ENCODE measurements around the gene STX2. TPM values are rescaled to one million over a fixed set of nuclear protein-coding genes. Genes with fewer than 3 reads are reported as not detected.
A peak's percentile ranks its signal among the peaks of the same experiment; 100 is the strongest.
"Not testable (repeated sequence)": the region's sequence is repeated elsewhere in the genome, so short reads cannot be mapped to it uniquely, and the experiment has no call there.

STX2 gene
- polyA plus RNA-seq, 4 donors = 0.45 to 10.0 (median 4.5) TPM

DNA sequence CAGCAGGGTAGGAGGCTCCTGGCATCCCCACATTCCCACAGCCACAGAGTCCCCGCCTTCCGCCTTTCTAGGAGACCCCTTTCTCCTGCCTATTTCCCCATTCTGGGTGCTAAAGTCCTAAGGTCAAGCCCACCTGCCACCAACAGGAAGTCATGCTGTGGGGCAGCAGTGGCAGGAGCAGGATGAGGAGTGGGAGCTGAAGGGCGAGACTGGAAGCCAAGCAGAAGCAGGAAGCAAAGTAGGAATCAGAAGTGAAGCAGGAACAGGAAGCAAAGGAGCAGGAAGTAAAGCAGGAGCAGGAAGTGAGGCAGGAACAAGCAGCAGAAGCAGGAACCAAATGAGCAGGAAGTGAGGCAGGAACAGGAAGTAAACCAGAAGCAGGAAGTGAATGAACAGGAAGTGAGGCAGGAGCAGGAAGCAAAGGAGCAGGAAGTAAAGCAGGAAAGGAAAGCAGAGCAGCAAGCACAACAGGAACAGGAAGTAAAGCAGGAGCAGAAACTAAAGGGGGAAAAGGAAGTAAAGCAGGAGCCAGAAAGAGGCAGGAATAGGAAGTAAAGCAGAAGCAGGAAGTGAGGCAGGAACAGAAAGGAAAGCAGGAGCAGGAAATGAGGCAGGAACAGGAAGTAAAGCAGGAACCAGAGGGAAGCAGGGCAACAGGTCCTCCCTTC is 84.7 kb downstream of the STX2 start:
- H3K9me3 ChIP-seq (ENCODE audit: control insufficient read depth in 2 of 2, insufficient read depth in 1 of 2, low read depth in 1 of 2, low read length in 1 of 2) = peaks cover 0 to 6% of the 10 kb centered on the region in 2 donors
- no peaks in the 10 kb centered on the region for H3K36me3 ChIP-seq (ENCODE audit: control insufficient read depth in 3 of 3, insufficient read depth in 2 of 3, low read depth in 1 of 3, low read length in 3 of 3)
- no peak overlapping the region for H3K4me3 ChIP-seq (ENCODE audit: low read depth in 1 of 3, low read length in 3 of 3)
- FAIRE-seq = no peak
- WGBS, 3 donors = 88 to 91% (median 88%) methylated on average over 3 of the region's 3 CpGs
- no peaks in the 10 kb centered on the region for H3K4me1 ChIP-seq (ENCODE audit: control insufficient read depth in 3 of 3, insufficient read depth in 2 of 3, low read depth in 1 of 3, low read length in 2 of 3)
- no peak for DNase-seq
- H3K27ac ChIP-seq (ENCODE audit: low read depth in 1 of 3, low read length in 2 of 3) = no peak overlapping the region
- peaks cover 0 to 2% (median 0%) of the 10 kb centered on the region in 3 donors for H3K27me3 ChIP-seq (ENCODE audit: control insufficient read depth in 3 of 3, insufficient read depth in 3 of 3, low read length in 3 of 3)

DNA sequence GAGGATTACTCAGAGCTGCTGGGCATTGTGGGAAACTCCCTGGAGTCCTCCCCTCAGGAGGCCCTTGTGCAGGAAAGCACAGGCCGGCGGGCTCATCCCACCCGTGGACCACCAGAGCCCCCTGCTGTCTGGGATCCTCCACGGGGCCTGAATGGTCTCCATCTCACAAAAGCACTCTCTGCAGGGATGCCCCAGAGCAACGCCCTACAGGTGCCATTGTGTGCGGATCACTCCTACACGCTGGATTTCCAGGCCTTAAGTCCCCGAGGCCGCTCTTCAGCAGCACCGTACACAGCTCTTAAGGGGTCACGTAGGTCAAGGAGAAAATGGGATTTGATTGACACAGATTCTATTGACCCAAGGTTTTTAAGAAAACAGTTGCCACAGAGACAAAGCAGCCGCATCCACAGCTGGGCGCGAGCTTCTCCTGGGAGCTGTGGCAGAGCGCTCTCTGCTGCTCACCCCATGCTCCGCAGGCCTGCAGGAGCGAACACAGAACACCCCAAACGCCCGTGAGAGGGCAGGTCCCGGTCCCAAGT is 86.3 kb downstream of the STX2 start:
- FAIRE-seq (no peak), DNase-seq (no peak)
- Histone ChIP-seq H3K4me3 (ENCODE audit: low read depth in 1 of 3, low read length in 3 of 3) (no peak overlapping the region), H3K27me3 (ENCODE audit: control insufficient read depth in 3 of 3, insufficient read depth in 3 of 3, low read length in 3 of 3) (peaks cover 0 to 2% (median 0%) of the 10 kb centered on the region in 3 donors), H3K36me3 (ENCODE audit: control insufficient read depth in 3 of 3, insufficient read depth in 2 of 3, low read depth in 1 of 3, low read length in 3 of 3) (no peaks in the 10 kb centered on the region), H3K4me1 (ENCODE audit: control insufficient read depth in 3 of 3, insufficient read depth in 2 of 3, low read depth in 1 of 3, low read length in 2 of 3) (no peaks in the 10 kb centered on the region), H3K9me3 (ENCODE audit: control insufficient read depth in 2 of 2, insufficient read depth in 1 of 2, low read depth in 1 of 2, low read length in 1 of 2) (peaks cover 0 to 6% of the 10 kb centered on the region in 2 donors), H3K27ac (ENCODE audit: low read depth in 1 of 3, low read length in 2 of 3) (no peak overlapping the region)
- 34 to 51% (median 48%) methylated on average over 20 of the region's 20 CpGs for WGBS, 3 donors

DNA sequence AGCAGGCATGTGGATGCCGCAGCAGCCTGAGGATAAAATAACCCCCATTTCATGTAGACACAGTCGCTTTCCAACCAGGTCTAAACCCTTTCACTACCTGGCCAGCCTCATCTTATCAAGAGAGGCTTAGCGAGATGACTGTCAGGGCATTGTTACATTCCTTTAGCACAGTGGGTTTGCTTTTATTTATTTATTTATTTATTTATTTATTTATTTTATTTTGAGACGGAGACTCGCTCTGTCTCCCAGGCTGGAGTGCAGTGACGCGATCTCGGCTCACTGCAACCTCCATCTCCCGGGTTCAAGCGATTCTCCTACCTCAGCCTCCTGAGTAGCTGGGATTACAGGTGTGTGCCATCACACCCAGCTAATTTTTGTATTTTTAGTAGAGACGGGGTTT is 87.0 kb downstream of the STX2 start:
- not testable (repeated sequence) for H3K27ac ChIP-seq (ENCODE audit: low read depth in 1 of 3, low read length in 2 of 3); DNase-seq; H3K27me3 ChIP-seq (ENCODE audit: control insufficient read depth in 3 of 3, insufficient read depth in 3 of 3, low read length in 3 of 3); H3K4me1 ChIP-seq (ENCODE audit: control insufficient read depth in 3 of 3, insufficient read depth in 2 of 3, low read depth in 1 of 3, low read length in 2 of 3); H3K4me3 ChIP-seq (ENCODE audit: low read depth in 1 of 3, low read length in 3 of 3); FAIRE-seq; H3K9me3 ChIP-seq (ENCODE audit: control insufficient read depth in 2 of 2, insufficient read depth in 1 of 2, low read depth in 1 of 2, low read length in 1 of 2); H3K36me3 ChIP-seq (ENCODE audit: control insufficient read depth in 3 of 3, insufficient read depth in 2 of 3, low read depth in 1 of 3, low read length in 3 of 3)
- WGBS, 3 donors = 82 to 89% (median 83%) methylated on average over 11 of the region's 11 CpGs

DNA sequence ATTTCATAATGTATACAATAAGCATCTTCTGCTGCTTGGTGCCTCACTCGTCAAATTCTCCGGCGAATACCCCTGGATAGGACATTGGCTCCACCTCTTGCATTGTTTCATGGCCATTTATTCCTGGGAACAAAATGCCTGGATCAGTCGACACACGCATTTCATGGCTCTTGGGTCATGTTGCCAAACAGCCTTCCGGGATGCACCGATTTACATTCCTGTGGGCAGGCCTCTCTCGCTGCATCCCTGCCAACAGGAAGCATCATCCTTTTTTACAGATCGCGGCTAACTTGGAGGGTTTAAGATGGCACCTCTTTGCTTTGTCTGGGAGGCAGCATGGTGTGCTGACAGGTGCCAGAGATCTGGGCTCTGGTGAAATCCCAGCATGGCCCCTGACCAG is 90.3 kb downstream of the STX2 start:
- FAIRE-seq (no peak), DNase-seq (no peak)
- 64 to 71% (median 64%) methylated on average over 10 of the region's 10 CpGs for WGBS, 3 donors

DNA sequence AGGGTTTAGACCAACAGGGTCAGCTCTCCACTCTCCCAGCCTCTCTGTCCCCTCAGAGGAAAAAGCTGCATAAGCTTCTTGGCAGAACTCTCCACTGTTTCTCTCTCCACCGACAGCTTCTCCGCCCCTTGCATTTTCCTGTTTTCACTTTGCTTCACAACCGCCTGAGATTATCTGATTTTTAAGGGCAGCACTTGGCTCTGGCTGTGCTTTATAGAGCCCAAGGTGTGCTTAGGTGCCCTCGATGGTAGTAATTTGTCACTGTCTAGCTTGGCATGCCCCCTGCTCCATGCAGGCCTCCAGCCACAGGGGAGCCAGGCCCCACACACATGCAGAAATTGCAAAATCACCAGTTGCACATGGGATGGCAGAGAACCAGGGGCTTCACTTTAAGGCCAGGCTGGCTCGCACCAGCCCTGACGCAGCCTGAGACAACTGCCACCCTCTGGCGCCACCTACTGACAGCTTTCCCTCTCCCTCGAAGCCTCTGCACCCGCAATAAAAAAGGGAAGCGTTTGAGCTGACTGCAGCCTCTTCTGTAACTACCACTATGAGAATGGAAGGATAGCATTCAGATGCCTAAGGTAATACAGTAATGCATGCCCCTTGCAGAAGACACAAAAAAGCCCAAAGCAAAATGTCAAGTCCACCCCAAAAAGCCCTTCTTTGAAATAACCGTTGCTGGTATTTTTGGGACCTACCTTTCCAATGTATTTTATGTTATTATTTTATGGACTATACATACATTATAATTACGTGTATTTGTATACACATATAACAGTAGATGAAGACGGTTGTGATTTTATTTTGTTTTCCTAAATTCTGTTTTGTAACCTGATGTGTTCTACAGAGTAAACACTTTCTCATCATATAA is 90.9 kb downstream of the STX2 start:
- peaks cover 0 to 2% (median 0%) of the 10 kb centered on the region in 3 donors for H3K27me3 ChIP-seq (ENCODE audit: control insufficient read depth in 3 of 3, insufficient read depth in 3 of 3, low read length in 3 of 3)
- FAIRE-seq = no peak

More for the DNA sequence above, 90.3 kb downstream of the STX2 start:
- Histone ChIP-seq H3K9me3 (ENCODE audit: control insufficient read depth in 2 of 2, insufficient read depth in 1 of 2, low read depth in 1 of 2, low read length in 1 of 2) (no peaks in the 10 kb centered on the region), H3K27me3 (ENCODE audit: control insufficient read depth in 3 of 3, insufficient read depth in 3 of 3, low read length in 3 of 3) (peaks cover 0 to 2% (median 0%) of the 10 kb centered on the region in 3 donors), H3K4me3 (ENCODE audit: low read depth in 1 of 3, low read length in 3 of 3) (no peak overlapping the region), H3K4me1 (ENCODE audit: control insufficient read depth in 3 of 3, insufficient read depth in 2 of 3, low read depth in 1 of 3, low read length in 2 of 3) (no peaks in the 10 kb centered on the region), H3K27ac (ENCODE audit: low read depth in 1 of 3, low read length in 2 of 3) (no peak overlapping the region), H3K36me3 (ENCODE audit: control insufficient read depth in 3 of 3, insufficient read depth in 2 of 3, low read depth in 1 of 3, low read length in 3 of 3) (no peaks in the 10 kb centered on the region)

DNA sequence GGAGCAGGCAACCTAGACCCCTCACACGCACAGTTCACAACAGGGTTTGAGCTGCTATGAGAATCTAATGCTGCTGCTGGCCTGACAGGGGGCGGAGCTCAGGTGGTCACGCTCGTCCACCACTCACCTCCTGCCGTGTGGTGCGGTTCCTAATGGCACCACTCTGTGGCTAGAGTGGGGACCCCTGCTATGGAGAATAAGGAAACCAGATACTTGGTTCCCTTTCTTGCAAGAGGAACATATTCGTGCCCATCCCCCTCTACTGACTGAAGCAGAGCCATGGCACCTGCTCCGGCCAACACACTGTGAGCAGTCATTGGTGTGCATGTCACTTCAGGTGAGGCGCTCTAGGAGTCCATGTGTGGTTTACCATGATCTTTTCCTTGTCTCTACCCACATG is 92.5 kb downstream of the STX2 start:
- DNase-seq (no peak), FAIRE-seq (no peak)
- H3K4me1 ChIP-seq (ENCODE audit: control insufficient read depth in 3 of 3, insufficient read depth in 2 of 3, low read depth in 1 of 3, low read length in 2 of 3) = no peaks in the 10 kb centered on the region
- 65 to 81% (median 73%) methylated on average over 9 of the region's 9 CpGs for WGBS, 3 donors
- H3K9me3 ChIP-seq (ENCODE audit: control insufficient read depth in 2 of 2, insufficient read depth in 1 of 2, low read depth in 1 of 2, low read length in 1 of 2) = no peaks in the 10 kb centered on the region
- no peaks in the 10 kb centered on the region for H3K36me3 ChIP-seq (ENCODE audit: control insufficient read depth in 3 of 3, insufficient read depth in 2 of 3, low read depth in 1 of 3, low read length in 3 of 3)
- H3K27ac ChIP-seq (ENCODE audit: low read depth in 1 of 3, low read length in 2 of 3) = no peak overlapping the region
- no peak overlapping the region for H3K4me3 ChIP-seq (ENCODE audit: low read depth in 1 of 3, low read length in 3 of 3)
- H3K27me3 ChIP-seq (ENCODE audit: control insufficient read depth in 3 of 3, insufficient read depth in 3 of 3, low read length in 3 of 3) = no peaks in the 10 kb centered on the region

More for the DNA sequence above, 90.9 kb downstream of the STX2 start:
- H3K4me1 ChIP-seq (ENCODE audit: control insufficient read depth in 3 of 3, insufficient read depth in 2 of 3, low read depth in 1 of 3, low read length in 2 of 3) = no peaks in the 10 kb centered on the region
- peak; percentile 64 to 79 for DNase-seq
- no peaks in the 10 kb centered on the region for H3K9me3 ChIP-seq (ENCODE audit: control insufficient read depth in 2 of 2, insufficient read depth in 1 of 2, low read depth in 1 of 2, low read length in 1 of 2)
- H3K27ac ChIP-seq (ENCODE audit: low read depth in 1 of 3, low read length in 2 of 3) = no peak overlapping the region
- no peak overlapping the region for H3K4me3 ChIP-seq (ENCODE audit: low read depth in 1 of 3, low read length in 3 of 3)
- WGBS, 3 donors = 8 to 10% (median 9%) methylated on average over 13 of the region's 13 CpGs
- no peaks in the 10 kb centered on the region for H3K36me3 ChIP-seq (ENCODE audit: control insufficient read depth in 3 of 3, insufficient read depth in 2 of 3, low read depth in 1 of 3, low read length in 3 of 3)

DNA sequence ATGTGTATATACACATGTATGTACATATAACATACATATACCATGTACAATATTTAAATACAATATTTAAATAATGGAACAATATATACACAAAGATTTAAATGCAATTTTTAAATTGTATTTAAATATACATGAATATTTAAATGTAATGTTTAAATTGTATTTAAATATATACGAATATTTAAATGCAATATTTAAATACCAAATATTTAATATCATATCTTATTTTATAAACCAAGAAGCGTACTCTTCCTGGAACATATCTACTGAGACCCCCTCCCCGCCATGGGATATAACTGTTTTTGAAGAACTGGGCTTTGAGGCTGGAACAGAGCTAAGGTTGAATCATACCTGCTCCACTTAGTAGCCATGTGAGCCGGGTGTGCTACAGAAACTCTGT is 93.1 kb downstream of the STX2 start:
- FAIRE-seq (peak; percentile 61), DNase-seq (no peak)
- H3K27ac ChIP-seq (ENCODE audit: low read depth in 1 of 3, low read length in 2 of 3) = no peak overlapping the region
- H3K9me3 ChIP-seq (ENCODE audit: control insufficient read depth in 2 of 2, insufficient read depth in 1 of 2, low read depth in 1 of 2, low read length in 1 of 2) = no peaks in the 10 kb centered on the region
- H3K27me3 ChIP-seq (ENCODE audit: control insufficient read depth in 3 of 3, insufficient read depth in 3 of 3, low read length in 3 of 3) = no peaks in the 10 kb centered on the region
- WGBS, 3 donors = 77 to 89% (median 87%) methylated on average over 4 of the region's 4 CpGs
- H3K36me3 ChIP-seq (ENCODE audit: control insufficient read depth in 3 of 3, insufficient read depth in 2 of 3, low read depth in 1 of 3, low read length in 3 of 3) = no peaks in the 10 kb centered on the region
- H3K4me1 ChIP-seq (ENCODE audit: control insufficient read depth in 3 of 3, insufficient read depth in 2 of 3, low read depth in 1 of 3, low read length in 2 of 3) = no peaks in the 10 kb centered on the region
- H3K4me3 ChIP-seq (ENCODE audit: low read depth in 1 of 3, low read length in 3 of 3) = no peak overlapping the region

- H3K27ac ChIP-seq (ENCODE audit: low read depth in 1 of 3, low read length in 2 of 3) = no peak overlapping the region
- no peak for FAIRE-seq
Observed at GRCh38 chr12:130744274-130744673, 94.8 kb downstream of the STX2 start.

More at GRCh38 chr12:130744274-130744673, 94.8 kb downstream of the STX2 start:
- H3K4me3 ChIP-seq (ENCODE audit: low read depth in 1 of 3, low read length in 3 of 3) = no peak overlapping the region
- 77 to 81% (median 78%) methylated on average over 5 of the region's 5 CpGs for WGBS, 3 donors
- H3K9me3 ChIP-seq (ENCODE audit: control insufficient read depth in 2 of 2, insufficient read depth in 1 of 2, low read depth in 1 of 2, low read length in 1 of 2) = no peaks in the 10 kb centered on the region
- no peaks in the 10 kb centered on the region for H3K4me1 ChIP-seq (ENCODE audit: control insufficient read depth in 3 of 3, insufficient read depth in 2 of 3, low read depth in 1 of 3, low read length in 2 of 3)
- H3K36me3 ChIP-seq (ENCODE audit: control insufficient read depth in 3 of 3, insufficient read depth in 2 of 3, low read depth in 1 of 3, low read length in 3 of 3) = no peaks in the 10 kb centered on the region
- DNase-seq = no peak
- no peaks in the 10 kb centered on the region for H3K27me3 ChIP-seq (ENCODE audit: control insufficient read depth in 3 of 3, insufficient read depth in 3 of 3, low read length in 3 of 3)

All from small intestine (tissue), 7 donors.